Dermis microvascular lymphatic vessel endothelial cell (primary cell): Measurements from ENCODE around the gene UBXN7. TPM values are rescaled to one million over a fixed set of nuclear protein-coding genes. Genes with fewer than 3 reads are reported as not detected.
"Not testable (repeated sequence)": the region's sequence is repeated elsewhere in the genome, so short reads cannot be mapped to it uniquely, and the experiment has no call there.

Experiments
- DNase-seq, 2 donors: peaks; one replicate each; pipeline versions ENCODE4 v3.0.0 to v3.0.0-alpha.2; 2010; ENCODE audit warnings: low read depth in 2 of 2
- total RNA-seq: library from RNA; depleted of rRNA; stranded (reverse); fragments of >200 nt; gene quantifications from 2 replicates; pipeline ENCODE4 v1.2.1, GENCODE V29; 2014

UBXN7 gene
- total RNA-seq, 1 donor from 2014 or later, result 18.2 TPM

- no peak for DNase-seq
These were observed 74.3 kb downstream of the UBXN7 start for GRCh38 chr3:196357905-196358304.

GRCh38 chr3:196356556-196356955 is 75.7 kb downstream of the UBXN7 start:
- peak in 1 of 2 donors; percentile 49 for DNase-seq

GRCh38 chr3:196355668-196356067 is 76.6 kb downstream of the UBXN7 start:
- no peak for DNase-seq

GRCh38 chr3:196354132-196354531 is 78.1 kb downstream of the UBXN7 start:
- no peak for DNase-seq

- no peak for DNase-seq
These were observed 80.7 kb downstream of the UBXN7 start for GRCh38 chr3:196351541-196351940.

GRCh38 chr3:196350067-196350466 is 82.2 kb downstream of the UBXN7 start:
- no peak for DNase-seq

- DNase-seq, result no peak
These were observed 83.5 kb downstream of the UBXN7 start for GRCh38 chr3:196348698-196349097.

- DNase-seq, result no peak
These were observed 87.6 kb downstream of the UBXN7 start for GRCh38 chr3:196344663-196345062.

GRCh38 chr3:196343917-196344316 is 88.3 kb downstream of the UBXN7 start:
- DNase-seq, result not testable (repeated sequence)

- DNase-seq, result peak in 1 of 2 donors; percentile 25
These were observed 91.1 kb downstream of the UBXN7 start for GRCh38 chr3:196341137-196341536.

- no peak for DNase-seq
These were observed 91.8 kb downstream of the UBXN7 start for GRCh38 chr3:196340466-196340865.

GRCh38 chr3:196339493-196340254 is 92.6 kb downstream of the UBXN7 start:
- DNase-seq, result peak in 1 of 2 donors; percentile 40

GRCh38 chr3:196339044-196339443 is 93.2 kb downstream of the UBXN7 start:
- DNase-seq, result no peak

GRCh38 chr3:196336319-196337145 is 95.7 kb downstream of the UBXN7 start:
- no peak for DNase-seq

- no peak for DNase-seq
These were observed 96.7 kb downstream of the UBXN7 start for GRCh38 chr3:196335503-196335948.

GRCh38 chr3:196334982-196335381 is 97.2 kb downstream of the UBXN7 start:
- no peak for DNase-seq

GRCh38 chr3:196332168-196332567 is 100.1 kb downstream of the UBXN7 start:
- DNase-seq, result no peak

GRCh38 chr3:196327405-196327804 is 104.8 kb downstream of the UBXN7 start:
- no peak for DNase-seq

- DNase-seq, result no peak
These were observed 105.3 kb downstream of the UBXN7 start for GRCh38 chr3:196326936-196327335.

GRCh38 chr3:196323691-196324090 is 108.5 kb downstream of the UBXN7 start:
- no peak for DNase-seq

- no peak for DNase-seq
These were observed 109.2 kb downstream of the UBXN7 start for GRCh38 chr3:196323016-196323415.

- DNase-seq, result no peak
These were observed 111.1 kb downstream of the UBXN7 start for GRCh38 chr3:196321162-196321561.

- no peak for DNase-seq
These were observed 112.1 kb downstream of the UBXN7 start for GRCh38 chr3:196320137-196320536.
